GM19452 (cell line): Measurements from ENCODE around the gene TMEM151B.
A peak's percentile ranks its signal among the peaks of the same experiment; 100 is the strongest.

ENCODE experiments used
- ATAC-seq: cut with Tn5 transposase; IDR thresholded peaks from one replicate; pipeline ENCODE4 v1.9.1; 2021; ENCODE audit not compliant: unreplicated experiment

The TMEM151B gene

GRCh38 chr6:44232676-44233566, 37.3 kb upstream of the TMEM151B start:
- ATAC-seq: no peak

- ATAC-seq: no peak
Measured at GRCh38 chr6:44233567-44234100, 36.6 kb upstream of the TMEM151B start.

GRCh38 chr6:44234101-44235025, 35.9 kb upstream of the TMEM151B start:
- ATAC-seq: no peak

GRCh38 chr6:44235269-44235668, 35.0 kb upstream of the TMEM151B start:
- no peak for ATAC-seq

- ATAC-seq: no peak
Measured at GRCh38 chr6:44235891-44236516, 34.2 kb upstream of the TMEM151B start.

GRCh38 chr6:44237021-44237812, 33.0 kb upstream of the TMEM151B start:
- ATAC-seq: peak; percentile 55

- peak; percentile 93 for ATAC-seq
Measured at GRCh38 chr6:44237813-44238433, 32.3 kb upstream of the TMEM151B start.

GRCh38 chr6:44238687-44239350, 31.4 kb upstream of the TMEM151B start:
- ATAC-seq: no peak

- no peak for ATAC-seq
Measured at GRCh38 chr6:44243345-44243744, 26.9 kb upstream of the TMEM151B start.

- no peak for ATAC-seq
Measured at GRCh38 chr6:44245391-44245911, 24.8 kb upstream of the TMEM151B start.

GRCh38 chr6:44245912-44246662, 24.2 kb upstream of the TMEM151B start:
- ATAC-seq: peak; percentile 44

- peak; percentile 68 for ATAC-seq
Measured at GRCh38 chr6:44246663-44247337, 23.4 kb upstream of the TMEM151B start, which contains the start of gene HSP90AB1. Gene HSP90AB1 (plus strand): TSS chr6:44247101. CDS start chr6:44248630, 1,529 bp downstream.

- ATAC-seq: peak; percentile 42
Measured at GRCh38 chr6:44247338-44248302, 22.6 kb upstream of the TMEM151B start.

GRCh38 chr6:44248579-44248978, 21.7 kb upstream of the TMEM151B start:
- no peak for ATAC-seq

GRCh38 chr6:44249082-44249748, 21.0 kb upstream of the TMEM151B start:
- ATAC-seq: no peak
